Panc1 (cell line): ENCODE measurements around the gene DLG2. TPM values are rescaled to one million over a fixed set of nuclear protein-coding genes. Genes with fewer than 3 reads are reported as not detected.

Experiments
- ATAC-seq: fragments of 200-7000 bp; cut with Tn5 transposase; 2 replicates; pipeline ENCODE4 v1.9.1; 2020; ENCODE audit warnings: mild to moderate bottlenecking, moderate library complexity
- BruUV-seq: library from RNA; stranded (reverse); fragments of 400-500 nt; replicated peaks from 2 replicates; lab custom pipeline; 2021; lab: Mats Ljungman, UMichigan
- CTCF ChIA-PET: fragments of 300-600 bp; sonication (Branson Sonifier 250); formaldehyde crosslinking; loops from one replicate; lab custom pipeline; 2022; ENCODE audit warnings: antibody characterized with exemption; lab: Charles Lee
- POLR2A ChIA-PET: fragments of 300-600 bp; sonication (Branson Sonifier 250); formaldehyde crosslinking; loops from one replicate; lab custom pipeline; 2022; ENCODE audit warnings: antibody characterized with exemption; lab: Charles Lee
- DNase-seq: peaks from one replicate; pipeline ENCODE4 v3.0.0-alpha.2; 2010; ENCODE audit warnings: low read depth, low spot score
- H3K27ac ChIP-seq: 2 replicates; pipeline ENCODE4 v1.5.1; 2011; ENCODE audit warnings: mild to moderate bottlenecking, low read length, inconsistent platforms
- H3K27me3 ChIP-seq: fragments of 200-500 bp; sonication (Bioruptor generic); 2 replicates; pipeline ENCODE4 v1.6.0; 2014; ENCODE audit warnings: low read length, inconsistent platforms; ENCODE audit not compliant: control insufficient read depth, insufficient read depth
- H3K36me3 ChIP-seq: fragments of 200-500 bp; sonication (Bioruptor generic); 2 replicates; pipeline ENCODE4 v1.5.1; 2014; ENCODE audit warnings: inconsistent platforms, mild to moderate bottlenecking, low read length, moderate library complexity; ENCODE audit not compliant: control insufficient read depth, insufficient read depth
- H3K4me1 ChIP-seq: 2 replicates; pipeline ENCODE4 v1.5.1; 2011; ENCODE audit warnings: inconsistent platforms, mild to moderate bottlenecking, low read length, moderate library complexity; ENCODE audit not compliant: control insufficient read depth, insufficient read depth
- H3K4me3 ChIP-seq, 2 experiments: 2 replicates each; pipeline ENCODE4 v1.5.1; 2011 to 2012; ENCODE audit warnings: low read depth in 2 of 2, low read length in 2 of 2, mild to moderate bottlenecking in 2 of 2, inconsistent platforms in 1 of 2, moderate library complexity in 1 of 2
- H3K9me3 ChIP-seq: fragments of 200-500 bp; sonication (Bioruptor generic); 2 replicates; pipeline ENCODE4 v1.5.1; 2014; ENCODE audit warnings: low read depth, mild to moderate bottlenecking, inconsistent platforms, low read length, moderate library complexity; ENCODE audit not compliant: control insufficient read depth, insufficient read depth
- POLR2AphosphoS5 ChIP-seq: IDR thresholded peaks from 2 replicates; pipeline ENCODE4 v1.6.1; 2012; ENCODE audit warnings: mild to moderate bottlenecking, low read depth, low read length, moderate library complexity
- SIN3A ChIP-seq: IDR thresholded peaks from 2 replicates; pipeline ENCODE4 v1.6.1; 2012; ENCODE audit warnings: low read depth, mild to moderate bottlenecking, low read length, moderate library complexity, borderline replicate concordance; ENCODE audit not compliant: insufficient read depth
- TCF7L2 ChIP-seq: IDR thresholded peaks from 2 replicates; pipeline ENCODE4 v1.6.1; 2011; ENCODE audit warnings: mild to moderate bottlenecking, low read depth, low read length, inconsistent platforms
- in situ Hi-C: cut with HindIII; loops from 2 replicates; pipeline ENCODE4 v1.10.0; 2016; ENCODE audit warnings: low sequenced_read_pairs, low pct_unique_long_range_greater_than_20kb
- intact Hi-C: fragments of 100-400 bp; cut with micrococcal nuclease; formaldehyde crosslinking; loops from one replicate; pipeline ENCODE4 v1.10.0; 2022; ENCODE audit not compliant: unreplicated experiment
- total RNA-seq: library from RNA; stranded (reverse); gene quantifications from one replicate; pipeline ENCODE4 v1.2.1, GENCODE V29; 2021; ENCODE audit not compliant: unreplicated experiment
- TF ChIP-seq, protein P1 (sequence below): fragments of 450-650 bp; IDR thresholded peaks from 2 replicates; pipeline ENCODE4 v1.5.1; 2017; ENCODE audit warnings: mild to moderate bottlenecking
- TF ChIP-seq, protein P2 (sequence below), 2 experiments: IDR thresholded peaks; 2 replicates each; pipeline ENCODE4 v1.6.1; 2011 to 2012; ENCODE audit warnings: low read depth in 2 of 2, control low read depth in 1 of 2, low read length in 1 of 2, mild to moderate bottlenecking in 1 of 2, moderate library complexity in 1 of 2; ENCODE audit not compliant: insufficient read depth in 1 of 2

The DLG2 gene
- total RNA-seq, 1 experiment from 2014 or later: 4.2 TPM

DNA sequence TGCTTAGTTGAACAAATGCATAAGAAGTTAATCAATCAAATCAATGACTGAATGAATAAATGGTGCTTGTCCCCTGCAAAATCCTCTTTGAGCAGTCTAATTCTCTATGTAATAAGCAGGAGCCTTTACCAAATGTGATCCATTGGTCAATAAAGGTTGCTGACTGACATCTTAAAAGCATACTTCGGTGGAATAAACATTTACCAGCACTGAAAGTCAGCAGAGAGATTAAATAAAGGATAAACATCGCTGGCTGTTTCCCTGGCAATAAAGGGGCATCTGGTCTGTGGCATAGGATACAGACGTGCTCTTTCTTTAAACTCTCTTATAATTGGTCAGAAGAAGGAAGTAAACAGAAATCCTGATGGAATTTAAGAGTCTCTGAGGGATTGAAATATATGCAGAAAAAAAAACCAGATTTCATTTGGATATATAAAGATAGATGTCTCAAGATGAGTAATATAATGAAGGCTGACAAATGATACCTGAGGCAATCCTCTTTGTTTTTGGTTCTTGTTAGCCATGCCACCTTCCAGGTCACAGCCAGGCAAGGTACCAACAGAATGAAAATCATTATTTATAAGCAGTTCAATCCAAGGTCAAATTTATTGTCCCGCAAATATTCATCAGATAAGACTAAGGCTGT lies 1762.6 kb downstream of the DLG2 start:
- intact Hi-C loops: no loop called here
- DNase-seq (no peak), ATAC-seq (no peak)
- no peak overlapping the region for H3K4me3 ChIP-seq
- no peaks in the 10 kb centered on the region for H3K9me3 ChIP-seq
- no TSS peak for BruUV-seq
- ChIA-PET POLR2A (no interaction called here), CTCF (no interaction called here)
- H3K27ac ChIP-seq: no peak overlapping the region
- in situ Hi-C loops: no loop called here
- no peaks in the 10 kb centered on the region; the same call in 1 of the 2 replicates for H3K27me3 ChIP-seq
- no peaks in the 10 kb centered on the region for H3K4me1 ChIP-seq
- TF ChIP-seq, protein P1, sequence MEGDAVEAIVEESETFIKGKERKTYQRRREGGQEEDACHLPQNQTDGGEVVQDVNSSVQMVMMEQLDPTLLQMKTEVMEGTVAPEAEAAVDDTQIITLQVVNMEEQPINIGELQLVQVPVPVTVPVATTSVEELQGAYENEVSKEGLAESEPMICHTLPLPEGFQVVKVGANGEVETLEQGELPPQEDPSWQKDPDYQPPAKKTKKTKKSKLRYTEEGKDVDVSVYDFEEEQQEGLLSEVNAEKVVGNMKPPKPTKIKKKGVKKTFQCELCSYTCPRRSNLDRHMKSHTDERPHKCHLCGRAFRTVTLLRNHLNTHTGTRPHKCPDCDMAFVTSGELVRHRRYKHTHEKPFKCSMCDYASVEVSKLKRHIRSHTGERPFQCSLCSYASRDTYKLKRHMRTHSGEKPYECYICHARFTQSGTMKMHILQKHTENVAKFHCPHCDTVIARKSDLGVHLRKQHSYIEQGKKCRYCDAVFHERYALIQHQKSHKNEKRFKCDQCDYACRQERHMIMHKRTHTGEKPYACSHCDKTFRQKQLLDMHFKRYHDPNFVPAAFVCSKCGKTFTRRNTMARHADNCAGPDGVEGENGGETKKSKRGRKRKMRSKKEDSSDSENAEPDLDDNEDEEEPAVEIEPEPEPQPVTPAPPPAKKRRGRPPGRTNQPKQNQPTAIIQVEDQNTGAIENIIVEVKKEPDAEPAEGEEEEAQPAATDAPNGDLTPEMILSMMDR: no peak
- TF ChIP-seq, protein P2, sequence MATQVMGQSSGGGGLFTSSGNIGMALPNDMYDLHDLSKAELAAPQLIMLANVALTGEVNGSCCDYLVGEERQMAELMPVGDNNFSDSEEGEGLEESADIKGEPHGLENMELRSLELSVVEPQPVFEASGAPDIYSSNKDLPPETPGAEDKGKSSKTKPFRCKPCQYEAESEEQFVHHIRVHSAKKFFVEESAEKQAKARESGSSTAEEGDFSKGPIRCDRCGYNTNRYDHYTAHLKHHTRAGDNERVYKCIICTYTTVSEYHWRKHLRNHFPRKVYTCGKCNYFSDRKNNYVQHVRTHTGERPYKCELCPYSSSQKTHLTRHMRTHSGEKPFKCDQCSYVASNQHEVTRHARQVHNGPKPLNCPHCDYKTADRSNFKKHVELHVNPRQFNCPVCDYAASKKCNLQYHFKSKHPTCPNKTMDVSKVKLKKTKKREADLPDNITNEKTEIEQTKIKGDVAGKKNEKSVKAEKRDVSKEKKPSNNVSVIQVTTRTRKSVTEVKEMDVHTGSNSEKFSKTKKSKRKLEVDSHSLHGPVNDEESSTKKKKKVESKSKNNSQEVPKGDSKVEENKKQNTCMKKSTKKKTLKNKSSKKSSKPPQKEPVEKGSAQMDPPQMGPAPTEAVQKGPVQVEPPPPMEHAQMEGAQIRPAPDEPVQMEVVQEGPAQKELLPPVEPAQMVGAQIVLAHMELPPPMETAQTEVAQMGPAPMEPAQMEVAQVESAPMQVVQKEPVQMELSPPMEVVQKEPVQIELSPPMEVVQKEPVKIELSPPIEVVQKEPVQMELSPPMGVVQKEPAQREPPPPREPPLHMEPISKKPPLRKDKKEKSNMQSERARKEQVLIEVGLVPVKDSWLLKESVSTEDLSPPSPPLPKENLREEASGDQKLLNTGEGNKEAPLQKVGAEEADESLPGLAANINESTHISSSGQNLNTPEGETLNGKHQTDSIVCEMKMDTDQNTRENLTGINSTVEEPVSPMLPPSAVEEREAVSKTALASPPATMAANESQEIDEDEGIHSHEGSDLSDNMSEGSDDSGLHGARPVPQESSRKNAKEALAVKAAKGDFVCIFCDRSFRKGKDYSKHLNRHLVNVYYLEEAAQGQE (IDR thresholded peaks at IDR 0.05; ENCODE audit: insufficient read depth in 1 of 2, low read depth in 2 of 2, low read length in 1 of 2): no peak
- TF ChIP-seq POLR2AphosphoS5 (no peak), TCF7L2 (no peak), SIN3A (no peak)
- no peaks in the 10 kb centered on the region for H3K36me3 ChIP-seq

DNA sequence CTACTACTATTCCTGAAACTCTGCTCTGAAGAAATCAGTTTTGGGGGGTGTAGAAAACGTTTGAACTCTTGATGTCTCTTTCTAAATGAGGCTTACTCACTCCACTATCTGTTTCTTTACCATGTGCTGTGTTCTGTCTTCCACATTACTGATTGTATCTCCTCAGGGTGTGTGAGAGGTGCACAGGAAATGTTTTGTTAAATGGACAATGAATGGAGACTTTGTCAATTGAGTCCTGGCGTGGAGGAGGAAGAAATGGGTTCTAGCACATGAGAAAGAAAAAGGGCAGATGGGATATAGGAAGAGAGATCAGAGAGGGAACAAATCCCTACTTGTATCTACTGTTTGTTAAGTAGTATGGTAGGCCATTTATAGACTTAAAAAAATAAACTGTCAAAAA lies 1763.9 kb downstream of the DLG2 start:
- ChIA-PET CTCF (no interaction called here), POLR2A (no interaction called here)
- Histone ChIP-seq H3K27me3 (no peaks in the 10 kb centered on the region; the same call in 1 of the 2 replicates), H3K27ac (no peak overlapping the region), H3K4me1 (no peaks in the 10 kb centered on the region), H3K9me3 (no peaks in the 10 kb centered on the region), H3K36me3 (no peaks in the 10 kb centered on the region), H3K4me3 (no peak overlapping the region)
- in situ Hi-C loops: no loop called here
- BruUV-seq: no TSS peak
- intact Hi-C loops: no loop called here
- no peak for ATAC-seq
- DNase-seq: no peak
- TF ChIP-seq TCF7L2 (no peak), SIN3A (no peak), POLR2AphosphoS5 (no peak)
- TF ChIP-seq, protein P1: no peak
- TF ChIP-seq, protein P2 (IDR thresholded peaks at IDR 0.05; ENCODE audit: insufficient read depth in 1 of 2, low read depth in 2 of 2, low read length in 1 of 2): no peak
